CD4-positive, CD25-positive, alpha-beta regulatory T cell (primary cell): Measurements from ENCODE around the gene KCNC3. TPM values are rescaled to one million over a fixed set of nuclear protein-coding genes. Genes with fewer than 3 reads are reported as not detected.
A peak's percentile ranks its signal among the peaks of the same experiment; 100 is the strongest.
"Not testable (repeated sequence)": the region's sequence is repeated elsewhere in the genome, so short reads cannot be mapped to it uniquely, and the experiment has no call there.

ENCODE experiments used
- ATAC-seq, 2 donors: fragments of 150-1000 bp; cut with Tn5 transposase; one replicate each; pipeline ENCODE4 v1.10.0; 2021; ENCODE audit warnings: low read depth in 2 of 2, moderate number of reproducible peaks in 2 of 2, moderate library complexity in 1 of 2
- DNase-seq, 3 donors: peaks; one replicate each; pipeline versions ENCODE4 v3.0.0 to v3.0.0-alpha.2; 2012 to 2022; ENCODE audit warnings: mixed read lengths in 1 of 3
- H3K27ac ChIP-seq: one replicate; pipeline ENCODE4 v1.7.0; 2013; ENCODE audit warnings: mild to moderate bottlenecking, low read length; ENCODE audit not compliant: insufficient read depth, poor library complexity, severe bottlenecking
- H3K27me3 ChIP-seq: one replicate; pipeline ENCODE4 v1.7.0; 2013; ENCODE audit warnings: low read length; ENCODE audit not compliant: control insufficient read depth, insufficient read depth
- H3K36me3 ChIP-seq: one replicate; pipeline ENCODE4 v1.7.0; 2013; ENCODE audit warnings: mild to moderate bottlenecking, low read length, moderate library complexity; ENCODE audit not compliant: control insufficient read depth, insufficient read depth
- H3K4me1 ChIP-seq: 2 replicates; pipeline ENCODE4 v1.7.0; 2013; ENCODE audit warnings: mild to moderate bottlenecking, low read length; ENCODE audit not compliant: insufficient read depth, control insufficient read depth, poor library complexity, severe bottlenecking
- H3K4me3 ChIP-seq: one replicate; pipeline ENCODE4 v1.7.0; 2013; ENCODE audit warnings: low read depth, mild to moderate bottlenecking, low read length, moderate library complexity
- H3K9me3 ChIP-seq, 2 experiments: 1 replicate in 1 of 2; 2 replicates in 1 of 2; pipeline ENCODE4 v1.7.0; 2013; ENCODE audit warnings: low read length in 2 of 2, mild to moderate bottlenecking in 1 of 2, moderate library complexity in 1 of 2; ENCODE audit not compliant: control insufficient read depth in 2 of 2
- H3K27ac Mint-ChIP-seq, 3 donors: one replicate each; pipeline ENCODE4 v1.8.0; 2020 to 2022; ENCODE audit warnings: mild to moderate bottlenecking in 3 of 3, mixed read lengths in 3 of 3, moderate library complexity in 2 of 3
- H3K27me3 Mint-ChIP-seq: one replicate; pipeline ENCODE4 v1.8.0; 2022; ENCODE audit warnings: mild to moderate bottlenecking, mixed read lengths
- H3K36me3 Mint-ChIP-seq: one replicate; pipeline ENCODE4 v1.8.0; 2020; ENCODE audit warnings: mixed read lengths
- H3K4me1 Mint-ChIP-seq, 4 donors: one replicate each; pipeline ENCODE4 v1.8.0; 2020 to 2022; ENCODE audit warnings: mixed read lengths in 4 of 4, mild to moderate bottlenecking in 1 of 4
- H3K4me3 Mint-ChIP-seq, 4 donors: one replicate each; pipeline ENCODE4 v1.8.0; 2020 to 2022; ENCODE audit warnings: mild to moderate bottlenecking in 4 of 4, mixed read lengths in 4 of 4, moderate library complexity in 3 of 4
- H3K9me3 Mint-ChIP-seq, 7 donors: one replicate each; pipeline ENCODE4 v1.8.0; 2020 to 2022; ENCODE audit warnings: mixed read lengths in 7 of 7, mild to moderate bottlenecking in 3 of 7, moderate library complexity in 2 of 7
- polyA plus RNA-seq, 4 donors: library from polyadenylated mRNA; unstranded; fragments of 300-500 nt; fragmentation: Illumina TruSeq; gene quantifications; one replicate each; pipeline ENCODE4 v1.2.3, GENCODE V29; 2021
- total RNA-seq: library from RNA; stranded (reverse); gene quantifications from one replicate; pipeline ENCODE4 v1.2.3, GENCODE V29; 2022

Gene KCNC3
- total and polyA plus RNA-seq, 5 donors from 2014 or later: 1.4 TPM; not detected in 4

GRCh38 chr19:50329926-50330294 is 733 bp upstream of the KCNC3 start:
- DNase-seq: not testable (repeated sequence)
- Histone ChIP-seq H3K27ac (peak overlapping the region; percentile 43), H3K4me3 (peak overlapping the region; percentile 44)

GRCh38 chr19:50328873-50329145 is 368 bp downstream of the KCNC3 start:
- ATAC-seq (no peak), DNase-seq (no peak)
- Histone ChIP-seq H3K36me3 (no peaks in the 10 kb centered on the region), H3K4me1 (peaks cover 69% of the 10 kb centered on the region), H3K27ac (no peak overlapping the region), H3K27me3 (peaks cover 4% of the 10 kb centered on the region), H3K4me3 (no peak overlapping the region), H3K9me3 (peaks cover 0 to 16% of the 10 kb centered on the region in 2 experiments)
- H3K4me3 Mint-ChIP-seq: peak overlapping the region; percentile 88 to 95 (median 90)
- peaks cover 5 to 69% (median 47%) of the 10 kb centered on the region in 4 donors for H3K4me1 Mint-ChIP-seq
- peaks cover 43% of the 10 kb centered on the region for H3K27me3 Mint-ChIP-seq
- peaks cover 6% of the 10 kb centered on the region for H3K36me3 Mint-ChIP-seq
- peaks cover 0 to 14% (median 2%) of the 10 kb centered on the region in 7 donors for H3K9me3 Mint-ChIP-seq
- no peak overlapping the region for H3K27ac Mint-ChIP-seq

More at GRCh38 chr19:50329926-50330294, 733 bp upstream of the KCNC3 start:
- not testable (repeated sequence) for ATAC-seq, H3K36me3 ChIP-seq, H3K27me3 ChIP-seq, H3K36me3 Mint-ChIP-seq
- peak overlapping the region in 2 of 3 donors; percentile 90 to 95 for H3K27ac Mint-ChIP-seq
- peaks cover 74% of the 10 kb centered on the region for H3K4me1 ChIP-seq
- H3K9me3 Mint-ChIP-seq: peaks cover 0 to 14% (median 0%) of the 10 kb centered on the region in 7 donors
- H3K9me3 ChIP-seq: peaks cover 0 to 16% of the 10 kb centered on the region in 2 experiments
- H3K27me3 Mint-ChIP-seq: peaks cover 32% of the 10 kb centered on the region
- peaks cover 5 to 70% (median 44%) of the 10 kb centered on the region in 4 donors for H3K4me1 Mint-ChIP-seq
- H3K4me3 Mint-ChIP-seq: peak overlapping the region; percentile 88 to 95 (median 90)

GRCh38 chr19:50328224-50328872 is 829 bp downstream of the KCNC3 start:
- ATAC-seq: no peak
- peaks cover 44% of the 10 kb centered on the region for H3K27me3 Mint-ChIP-seq
- H3K36me3 Mint-ChIP-seq: peaks cover 6% of the 10 kb centered on the region
- no peaks in the 10 kb centered on the region for H3K36me3 ChIP-seq
- peaks cover 0 to 16% of the 10 kb centered on the region in 2 experiments for H3K9me3 ChIP-seq
- H3K27me3 ChIP-seq: peaks cover 4% of the 10 kb centered on the region
- no peak overlapping the region for H3K4me3 Mint-ChIP-seq
- peaks cover 5 to 64% (median 45%) of the 10 kb centered on the region in 4 donors for H3K4me1 Mint-ChIP-seq
- H3K4me3 ChIP-seq: no peak overlapping the region
- no peak overlapping the region for H3K27ac Mint-ChIP-seq
- no peak overlapping the region for H3K27ac ChIP-seq
- peaks cover 0 to 14% (median 2%) of the 10 kb centered on the region in 7 donors for H3K9me3 Mint-ChIP-seq
- no peak for DNase-seq
- peaks cover 64% of the 10 kb centered on the region for H3K4me1 ChIP-seq

- H3K4me3 Mint-ChIP-seq: peak overlapping the region; percentile 15 to 83 (median 75)
- no peak overlapping the region for H3K27ac ChIP-seq
- H3K36me3 ChIP-seq: no peaks in the 10 kb centered on the region
- H3K27me3 ChIP-seq: peaks cover 4% of the 10 kb centered on the region
- no peak for ATAC-seq
- peaks cover 0 to 16% of the 10 kb centered on the region in 2 experiments for H3K9me3 ChIP-seq
- no peak for DNase-seq
- peaks cover 44% of the 10 kb centered on the region for H3K27me3 Mint-ChIP-seq
- H3K9me3 Mint-ChIP-seq: peaks cover 0 to 14% (median 2%) of the 10 kb centered on the region in 7 donors
- H3K27ac Mint-ChIP-seq: peak overlapping the region in 1 of 3 donors; percentile 56
- H3K4me1 Mint-ChIP-seq: peaks cover 5 to 60% (median 44%) of the 10 kb centered on the region in 4 donors
- H3K4me3 ChIP-seq: no peak overlapping the region
- peaks cover 57% of the 10 kb centered on the region for H3K4me1 ChIP-seq
- H3K36me3 Mint-ChIP-seq: peaks cover 6% of the 10 kb centered on the region
Observed at GRCh38 chr19:50327461-50328223, 1.5 kb downstream of the KCNC3 start.

GRCh38 chr19:50327013-50327412 is 2.2 kb downstream of the KCNC3 start:
- peaks cover 5 to 57% (median 41%) of the 10 kb centered on the region in 4 donors for H3K4me1 Mint-ChIP-seq
- peaks cover 0 to 17% (median 2%) of the 10 kb centered on the region in 7 donors for H3K9me3 Mint-ChIP-seq
- peak overlapping the region; percentile 16 to 83 (median 75) for H3K4me3 Mint-ChIP-seq
- peaks cover 4% of the 10 kb centered on the region for H3K27me3 ChIP-seq
- no peak for DNase-seq
- no peak for ATAC-seq
- H3K27ac ChIP-seq: no peak overlapping the region
- peaks cover 50% of the 10 kb centered on the region for H3K27me3 Mint-ChIP-seq
- no peaks in the 10 kb centered on the region for H3K36me3 ChIP-seq
- peak overlapping the region in 2 of 3 donors; percentile 8 to 46 for H3K27ac Mint-ChIP-seq
- peaks cover 51% of the 10 kb centered on the region for H3K4me1 ChIP-seq
- no peak overlapping the region for H3K4me3 ChIP-seq
- peaks cover 0 to 16% of the 10 kb centered on the region in 2 experiments for H3K9me3 ChIP-seq
- H3K36me3 Mint-ChIP-seq: peaks cover 6% of the 10 kb centered on the region

GRCh38 chr19:50326101-50326664 is 3.0 kb downstream of the KCNC3 start:
- Mint-ChIP-seq H3K9me3 (peaks cover 0 to 17% (median 2%) of the 10 kb centered on the region in 7 donors), H3K27ac (no peak overlapping the region), H3K36me3 (peaks cover 6% of the 10 kb centered on the region), H3K27me3 (peaks cover 53% of the 10 kb centered on the region), H3K4me1 (peaks cover 5 to 49% (median 34%) of the 10 kb centered on the region in 4 donors), H3K4me3 (peak overlapping the region in 2 of 4 donors; percentile 38 to 85)
- Histone ChIP-seq H3K4me1 (peaks cover 43% of the 10 kb centered on the region), H3K4me3 (no peak overlapping the region), H3K27me3 (peaks cover 4% of the 10 kb centered on the region), H3K27ac (no peak overlapping the region), H3K9me3 (peaks cover 0 to 16% of the 10 kb centered on the region in 2 experiments), H3K36me3 (no peaks in the 10 kb centered on the region)
- DNase-seq (no peak), ATAC-seq (no peak)

GRCh38 chr19:50325310-50326100 is 3.7 kb downstream of the KCNC3 start:
- DNase-seq (peak; percentile 56 to 75 (median 74)), ATAC-seq (peak in 1 of 2 donors; percentile 13)
- Histone ChIP-seq H3K4me1 (peaks cover 37% of the 10 kb centered on the region), H3K36me3 (no peaks in the 10 kb centered on the region), H3K4me3 (no peak overlapping the region), H3K9me3 (peaks cover 0 to 16% of the 10 kb centered on the region in 2 experiments), H3K27me3 (peaks cover 4% of the 10 kb centered on the region), H3K27ac (no peak overlapping the region)
- H3K4me3 Mint-ChIP-seq: peak overlapping the region in 1 of 4 donors; percentile 85
- H3K27me3 Mint-ChIP-seq: peaks cover 53% of the 10 kb centered on the region
- H3K36me3 Mint-ChIP-seq: peaks cover 6% of the 10 kb centered on the region
- peaks cover 5 to 42% (median 31%) of the 10 kb centered on the region in 4 donors for H3K4me1 Mint-ChIP-seq
- no peak overlapping the region for H3K27ac Mint-ChIP-seq
- peaks cover 0 to 17% (median 2%) of the 10 kb centered on the region in 7 donors for H3K9me3 Mint-ChIP-seq
